Measurements from ENCODE around the gene TNIP2. TPM values are rescaled to one million over a fixed set of nuclear protein-coding genes. Genes with fewer than 3 reads are reported as not detected.

Gene TNIP2
- total RNA-seq, 4 donors from 2014 or later = 27.6 to 50.0 (median 36.1) TPM

- Histone ChIP-seq H3K4me3 (no peak overlapping the region), H3K4me1 (no peaks in the 10 kb centered on the region), H3K27ac (no peak overlapping the region), H3K9me3 (no peaks in the 10 kb centered on the region), H3K27me3 (no peaks in the 10 kb centered on the region), H3K36me3 (no peaks in the 10 kb centered on the region)
- no peak for DNase-seq
- TF ChIP-seq CTCF (IDR thresholded peaks at IDR 0.05) = no peak
- TF ChIP-seq POLR2A (IDR thresholded peaks at IDR 0.05) = no peak
- intact Hi-C loops (cut with DNase I; ENCODE audit: low total_unique reads) = no loop called here
Measured at GRCh38 chr4:2697995-2698414, 58.1 kb downstream of the TNIP2 start.

GRCh38 chr4:2696423-2696822 lies 59.7 kb downstream of the TNIP2 start:
- no peak for TF ChIP-seq CTCF (IDR thresholded peaks at IDR 0.05)
- no peak for TF ChIP-seq POLR2A (IDR thresholded peaks at IDR 0.05)
- DNase-seq = no peak
- H3K4me3 ChIP-seq = no peak overlapping the region
- intact Hi-C loops (cut with DNase I; ENCODE audit: low total_unique reads) = no loop called here
- no peaks in the 10 kb centered on the region for H3K27me3 ChIP-seq
- no peaks in the 10 kb centered on the region for H3K36me3 ChIP-seq
- H3K27ac ChIP-seq = no peak overlapping the region
- no peaks in the 10 kb centered on the region for H3K4me1 ChIP-seq
- H3K9me3 ChIP-seq = no peaks in the 10 kb centered on the region

- intact Hi-C loops (cut with DNase I; ENCODE audit: low total_unique reads) = no loop called here
- TF ChIP-seq POLR2A (IDR thresholded peaks at IDR 0.05) = no peak
- no peak for TF ChIP-seq CTCF (IDR thresholded peaks at IDR 0.05)
- Histone ChIP-seq H3K36me3 (no peaks in the 10 kb centered on the region), H3K4me1 (no peaks in the 10 kb centered on the region), H3K27ac (no peak overlapping the region), H3K4me3 (no peak overlapping the region), H3K27me3 (no peaks in the 10 kb centered on the region), H3K9me3 (no peaks in the 10 kb centered on the region)
- DNase-seq = no peak
Measured at GRCh38 chr4:2695346-2696060, 60.6 kb downstream of the TNIP2 start.

- DNase-seq = no peak
- no peaks in the 10 kb centered on the region for H3K9me3 ChIP-seq
- H3K36me3 ChIP-seq = no peaks in the 10 kb centered on the region
Measured at GRCh38 chr4:2694691-2695090, 61.4 kb downstream of the TNIP2 start.

More at GRCh38 chr4:2694691-2695090, 61.4 kb downstream of the TNIP2 start:
- Histone ChIP-seq H3K4me3 (no peak overlapping the region), H3K4me1 (no peaks in the 10 kb centered on the region), H3K27ac (no peak overlapping the region), H3K27me3 (no peaks in the 10 kb centered on the region)
- no peak for TF ChIP-seq CTCF (IDR thresholded peaks at IDR 0.05)
- TF ChIP-seq POLR2A (IDR thresholded peaks at IDR 0.05) = no peak
- intact Hi-C loops (cut with DNase I; ENCODE audit: low total_unique reads) = no loop called here

Measured in uterus (tissue), 4 donors.